SK-N-SH (cell line): ENCODE results near the gene PRR35. TPM values are rescaled to one million over a fixed set of nuclear protein-coding genes. Genes with fewer than 3 reads are reported as not detected.

Experiments used
- CTCF ChIA-PET: fragments of 300-600, 350-600 bp; formaldehyde crosslinking; extraction: SDS; loops from one replicate; lab custom pipeline; 2021; lab: Yijun Ruan, JAX
- POLR2A ChIA-PET: fragments of 350-600 bp; sonication (Branson Sonifier 250); formaldehyde crosslinking; extraction: SDS; loops from one replicate; lab custom pipeline; 2020; ENCODE audit warnings: antibody characterized with exemption, inconsistent platforms; lab: Yijun Ruan, JAX
- DNase-seq: peaks from one replicate; pipeline ENCODE4 v3.0.0; 2012
- H2AFZ ChIP-seq: fragments of 200-600 bp; sonication (generic); 2 replicates; pipeline ENCODE4 v1.8.1; 2016; ENCODE audit warnings: antibody characterized with exemption, mild to moderate bottlenecking, low read depth
- H3F3A ChIP-seq: fragments of 200-600 bp; sonication (generic); replicated peaks from 2 replicates; pipeline ENCODE3; 2016; ENCODE audit warnings: antibody characterized with exemption, mild to moderate bottlenecking; ENCODE audit not compliant: insufficient read depth
- H3K27ac ChIP-seq, 2 experiments: fragments of 200-500 bp in 1 of 2; fragments of 200-600 bp in 1 of 2; sonication (Bioruptor generic) in 1 of 2; sonication (generic), shearing (Covaris generic) in 1 of 2; 2 replicates each; pipeline versions ENCODE4 v1.5.1 to v1.6.1; 2014 to 2016; ENCODE audit warnings: low read depth in 2 of 2, inconsistent platforms in 1 of 2, low read length in 1 of 2, mild to moderate bottlenecking in 1 of 2, mixed read lengths in 1 of 2
- H3K27me3 ChIP-seq: fragments of 200-600 bp; sonication (generic), shearing (Covaris generic); 2 replicates; pipeline ENCODE4 v1.6.1; 2016; ENCODE audit warnings: mixed run types; ENCODE audit not compliant: insufficient read depth
- H3K36me3 ChIP-seq, 2 experiments: fragments of 200-500 bp in 1 of 2; fragments of 200-600 bp in 1 of 2; sonication (Bioruptor generic) in 1 of 2; sonication (generic) in 1 of 2; replicated peaks in 1 of 2; 2 replicates each; pipeline versions ENCODE3 to v1.5.1; 2014 to 2016; ENCODE audit warnings: low read length in 1 of 2, mild to moderate bottlenecking in 1 of 2; ENCODE audit not compliant: insufficient read depth in 2 of 2, control insufficient read depth in 1 of 2
- H3K4me1 ChIP-seq, 2 experiments: fragments of 200-500 bp in 1 of 2; fragments of 200-600 bp in 1 of 2; sonication (Bioruptor generic) in 1 of 2; sonication (generic), shearing (Covaris generic) in 1 of 2; 2 replicates each; pipeline versions ENCODE4 v1.5.1 to v1.6.1; 2014 to 2016; ENCODE audit warnings: low read depth in 1 of 2, low read length in 1 of 2, mixed run types in 1 of 2; ENCODE audit not compliant: insufficient read depth in 2 of 2, control insufficient read depth in 1 of 2
- H3K4me2 ChIP-seq: fragments of 200-600 bp; sonication (generic), shearing (Covaris generic); 2 replicates; pipeline ENCODE4 v1.6.1; 2017; ENCODE audit warnings: mixed run types
- H3K4me3 ChIP-seq, 2 experiments: fragments of 200-500 bp in 1 of 2; fragments of 200-600 bp in 1 of 2; sonication (Bioruptor generic) in 1 of 2; sonication (generic), shearing (Covaris generic) in 1 of 2; 2 replicates each; pipeline versions ENCODE4 v1.5.1 to v1.8.1; 2014 to 2016; ENCODE audit warnings: low read depth in 2 of 2, inconsistent platforms in 1 of 2, low read length in 1 of 2, mild to moderate bottlenecking in 1 of 2, mixed read lengths in 1 of 2, moderate library complexity in 1 of 2
- H3K79me2 ChIP-seq: fragments of 200-600 bp; sonication (generic); 2 replicates; pipeline ENCODE4 v1.8.1; 2017; ENCODE audit warnings: mild to moderate bottlenecking; ENCODE audit not compliant: insufficient read depth
- H3K9ac ChIP-seq: fragments of 200-600 bp; sonication (generic); 2 replicates; pipeline ENCODE4 v1.6.1; 2017; ENCODE audit warnings: mixed run types
- H3K9me2 ChIP-seq: fragments of 200-600 bp; sonication (generic); 2 replicates; pipeline ENCODE4 v1.6.1; 2017; ENCODE audit warnings: mixed run types
- H3K9me3 ChIP-seq: fragments of 200-600 bp; sonication (generic); 2 replicates; pipeline ENCODE4 v1.6.1; 2017; ENCODE audit warnings: mixed run types, mild to moderate bottlenecking, moderate library complexity
- H4K20me1 ChIP-seq: fragments of 200-600 bp; sonication (generic); 2 replicates; pipeline ENCODE4 v1.6.1; 2017; ENCODE audit warnings: mild to moderate bottlenecking, mixed run types; ENCODE audit not compliant: insufficient read depth
- GABPA ChIP-seq: IDR thresholded peaks from 2 replicates; pipeline ENCODE4 v1.4.0; 2012; ENCODE audit warnings: low read depth, mild to moderate bottlenecking
- TAF1 ChIP-seq: IDR thresholded peaks from 2 replicates; pipeline ENCODE4 v1.6.1; 2012; ENCODE audit warnings: low read depth, mild to moderate bottlenecking, low read length, moderate library complexity, borderline replicate concordance
- TEAD4 ChIP-seq: IDR thresholded peaks from 2 replicates; pipeline ENCODE4 v1.4.0; 2012; ENCODE audit warnings: mild to moderate bottlenecking, borderline replicate concordance; ENCODE audit not compliant: insufficient read depth
- YY1 ChIP-seq: IDR thresholded peaks from 2 replicates; pipeline ENCODE4 v1.4.0; 2012; ENCODE audit warnings: low read depth, mild to moderate bottlenecking
- WGBS: methylation state at CpG from one replicate; pipeline ENCODE4 v1.1.6; 2017; ENCODE audit warnings: low lambda C conversion rate; 5-methylcytosine and 5-hydroxymethylcytosine counted together
- polyA plus RNA-seq, 3 experiments: library from polyadenylated mRNA; depleted of rRNA; stranded (reverse); fragments of >200 nt; gene quantifications; 2 replicates each; pipeline ENCODE4 v1.2.3, GENCODE V29; 2012

Gene PRR35
- polyA plus RNA-seq, 1 of the 3 experiments (the other 2 are of a cell fraction), result not detected

DNA sequence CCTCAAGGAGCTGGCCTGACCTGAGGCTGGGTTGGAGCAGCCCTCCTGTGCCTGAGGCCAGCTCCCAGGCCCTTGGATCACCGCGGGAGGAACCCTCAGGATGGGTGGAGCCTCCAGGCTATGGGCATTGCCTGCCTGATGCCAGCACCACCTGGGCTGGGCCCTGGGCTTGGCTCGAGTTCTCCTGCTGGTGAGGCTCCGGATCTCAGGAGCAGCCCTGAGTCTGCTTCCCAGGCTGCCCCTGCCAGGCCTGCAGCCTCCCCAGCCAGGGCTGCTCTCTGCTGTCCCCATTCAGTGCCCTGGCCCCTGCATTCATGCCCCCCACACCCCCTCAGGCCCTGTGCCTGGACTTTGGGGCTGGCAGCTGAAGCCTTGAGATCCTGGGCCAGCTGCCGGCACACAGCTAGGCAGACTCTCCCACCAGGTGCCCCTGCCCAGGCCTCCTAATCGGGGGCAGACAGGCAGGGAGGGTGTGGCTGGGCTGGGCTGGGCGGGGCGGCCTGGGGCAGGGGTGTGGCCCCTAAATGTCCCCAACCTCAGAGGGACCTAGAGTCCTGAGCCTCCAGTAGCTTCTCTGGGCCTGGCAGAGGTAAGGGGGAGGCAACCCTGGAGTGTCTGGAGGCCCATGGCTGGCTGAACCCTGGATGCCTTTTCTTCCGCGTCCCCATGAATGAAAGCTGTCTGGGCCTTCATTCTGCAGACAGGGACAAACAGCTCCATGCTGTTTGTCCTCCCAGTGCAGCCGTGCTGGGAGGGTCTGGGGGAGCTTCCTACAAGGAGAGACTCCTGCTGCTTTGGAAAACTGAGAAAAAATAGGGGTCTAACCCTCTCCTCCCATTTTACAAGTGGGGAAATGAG lies 8.4 kb downstream of the PRR35 start:
- TF ChIP-seq YY1, result no peak
- peaks cover 17% of the 10 kb centered on the region for H3K79me2 ChIP-seq
- peaks cover 0 to 4% of the 10 kb centered on the region in 2 experiments for H3K36me3 ChIP-seq
- H3K4me1 ChIP-seq, result peaks cover 11 to 62% of the 10 kb centered on the region in 2 experiments; a peak in 2 of 4 replicates
- POLR2A ChIA-PET, result interaction anchor here (1.2 kb wide), 1 partner anchor 20 kb away, joined by 3 read pairs; no protein-coding TSS in a partner anchor
- WGBS, result 89% methylated on average over 9 of the region's 11 CpGs
- H3K27me3 ChIP-seq, result no peaks in the 10 kb centered on the region
- H3F3A ChIP-seq, result no peaks in the 10 kb centered on the region
- peak overlapping the region; percentile 92 for H3K4me2 ChIP-seq
- H3K9ac ChIP-seq, result peak overlapping the region; percentile 81; the same call in 1 of the 2 replicates
- H3K9me2 ChIP-seq, result no peaks in the 10 kb centered on the region
- CTCF ChIA-PET, result interaction anchor here (1.0 to 2.0 kb wide), 2 partner anchors 25 to 42 kb away, joined by 3 to 5 read pairs; no protein-coding TSS in a partner anchor
- H3K9me3 ChIP-seq, result no peaks in the 10 kb centered on the region
- no peaks in the 10 kb centered on the region for H4K20me1 ChIP-seq
- no peak for DNase-seq
- H3K27ac ChIP-seq, result peak overlapping the region in 1 of 2 experiments; percentile 90; a peak in 2 of 4 replicates
- peak overlapping the region; percentile 62 to 93; a peak in 3 of 4 replicates for H3K4me3 ChIP-seq
- H2AFZ ChIP-seq, result peak overlapping the region; percentile 81; the same call in 1 of the 2 replicates

DNA sequence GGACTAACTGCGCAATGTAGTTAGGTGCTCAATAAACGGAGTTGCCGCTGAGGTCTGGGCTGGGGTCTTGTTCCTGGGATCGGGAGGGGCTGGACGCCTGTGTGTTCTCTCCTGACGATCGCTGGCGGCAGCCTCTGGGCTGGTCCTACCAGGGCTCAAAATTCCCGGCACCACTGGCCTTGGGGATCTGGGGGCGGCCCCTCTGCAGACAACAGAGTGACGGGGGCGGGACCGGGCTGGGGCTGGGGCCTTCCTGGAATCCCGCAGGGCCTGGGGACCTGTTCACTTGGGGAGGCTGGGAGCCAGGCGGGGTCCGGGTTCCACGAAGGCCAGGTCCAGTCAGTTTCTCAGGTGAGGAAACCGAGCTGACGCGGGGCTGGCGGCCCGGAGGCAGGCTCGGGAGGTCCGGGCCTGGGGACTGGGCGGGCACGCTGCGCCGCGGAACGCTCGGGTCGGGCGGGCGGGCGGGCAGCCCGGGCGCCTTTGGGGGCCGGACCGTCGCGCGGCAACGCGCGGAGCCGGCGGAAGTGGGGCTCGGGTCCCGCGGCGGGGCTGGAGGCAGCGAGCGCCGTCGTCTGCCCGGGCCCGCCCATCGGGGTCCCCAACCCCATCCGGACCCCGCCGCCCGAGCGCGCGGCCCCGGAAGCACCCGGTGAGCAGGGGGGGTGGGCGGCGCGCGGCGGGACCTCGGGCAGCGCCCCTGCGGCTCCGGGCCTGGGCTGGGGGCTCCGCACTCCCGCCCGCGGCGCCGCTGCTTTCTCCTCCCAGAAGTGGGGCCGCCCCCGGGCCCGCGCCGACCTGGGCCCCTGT lies 9.5 kb downstream of the PRR35 start, which contains the start of gene PIGQ:
Gene PIGQ, plus strand, starts transcription at position 524 of the 810 bp plus-strand sequence. CDS start 4,107 bp downstream, outside the sequence.
- Histone ChIP-seq H3K27ac (peak within 1 kb of the TSS; percentile 59 to 90; a peak in 3 of 4 replicates), H3F3A (no peaks in the 10 kb centered on the region), H3K27me3 (no peaks in the 10 kb centered on the region), H4K20me1 (no peaks in the 10 kb centered on the region), H2AFZ (peak within 1 kb of the TSS; percentile 81; the same call in 1 of the 2 replicates), H3K4me3 (peak within 1 kb of the TSS; percentile 93 to 99), H3K79me2 (peaks cover 17% of the 10 kb centered on the region), H3K36me3 (peaks cover 0 to 13% of the 10 kb centered on the region in 2 experiments), H3K4me1 (peaks cover 11 to 56% of the 10 kb centered on the region in 2 experiments; a peak in 2 of 4 replicates), H3K9ac (peak within 1 kb of the TSS; percentile 83), H3K9me2 (no peaks in the 10 kb centered on the region)
- under 1% methylated on average over 39 of the region's 87 CpGs for WGBS
- CTCF ChIA-PET, result interaction anchor here (2.0 kb wide), 1 partner anchor 43 kb away, joined by 5 read pairs; no protein-coding TSS in a partner anchor
- peak; percentile 91 for DNase-seq
- TF ChIP-seq TAF1 (peak; percentile 51; the same call in 1 of the 2 replicates), TEAD4 (no peak), GABPA (peak; percentile 60; the same call in 1 of the 2 replicates)
- TF ChIP-seq, all 33 proteins: peak for 2
- POLR2A ChIA-PET, result interaction anchor here (1.2 kb wide), 1 partner anchor 19 kb away, joined by 3 read pairs; no protein-coding TSS in a partner anchor
- H3K4me2 ChIP-seq, result peak within 1 kb of the TSS; percentile 97
- H3K9me3 ChIP-seq, result no peaks in the 10 kb centered on the region
